ENCODE measurements around the gene HIVEP3. TPM values are rescaled to one million over a fixed set of nuclear protein-coding genes. Genes with fewer than 3 reads are reported as not detected.

Gene HIVEP3
- total RNA-seq, 2 experiments from 2014 or later = 25.3 to 26.2 TPM

DNA sequence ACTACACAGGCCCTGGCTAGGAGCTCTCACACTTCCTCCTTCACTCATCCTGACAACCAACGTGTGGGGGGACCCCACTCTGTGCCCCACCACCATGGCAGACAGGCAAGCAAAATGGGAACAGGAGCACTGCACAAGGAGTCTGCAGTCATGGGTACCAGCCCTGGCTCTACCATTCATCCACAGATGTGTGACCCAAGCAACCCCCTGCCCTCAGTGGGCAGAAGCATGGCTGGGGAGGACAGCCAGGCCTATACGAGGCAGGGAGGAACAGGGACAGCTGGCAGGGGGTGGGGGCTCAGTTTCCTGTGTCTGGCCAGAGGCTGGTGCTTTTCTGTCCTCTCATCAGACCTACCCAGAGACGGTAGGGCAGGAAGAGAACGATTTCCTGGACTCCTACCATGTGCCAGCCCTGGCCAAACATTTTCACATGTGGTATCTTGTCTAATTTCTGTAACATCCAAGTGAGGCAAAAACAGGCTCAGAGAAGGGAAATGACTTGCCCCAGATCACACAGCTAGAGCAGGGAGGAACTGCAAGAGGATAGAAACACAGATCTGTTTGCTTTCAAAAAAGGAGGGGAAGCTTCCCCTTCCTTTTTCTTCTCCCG is 178.0 kb downstream of the HIVEP3 start:
- H3K27ac Mint-ChIP-seq = peak overlapping the region; percentile 92
- no peaks in the 10 kb centered on the region for H3K27me3 Mint-ChIP-seq
- no peaks in the 10 kb centered on the region for H3K36me3 Mint-ChIP-seq
- H3K9me3 Mint-ChIP-seq = no peaks in the 10 kb centered on the region
- ChIA-PET POLR2A (interaction anchor here (0.7 to 2.3 kb wide), 10 partner anchors 11 to 166 kb away, joined by 3 to 17 read pairs (median 4); no protein-coding TSS in a partner anchor), CTCF (no interaction called here)
- intact Hi-C loops (cut with micrococcal nuclease) = loop anchor here (1.0 to 5.0 kb wide), 3 partner anchors 66 to 177 kb away; partner anchors contain the start of gene HIVEP3
- peaks cover 90% of the 10 kb centered on the region for H3K4me1 Mint-ChIP-seq (ENCODE audit: low read depth)
- no peak overlapping the region for H3K4me3 Mint-ChIP-seq
- DNase-seq = peak; percentile 70

DNA sequence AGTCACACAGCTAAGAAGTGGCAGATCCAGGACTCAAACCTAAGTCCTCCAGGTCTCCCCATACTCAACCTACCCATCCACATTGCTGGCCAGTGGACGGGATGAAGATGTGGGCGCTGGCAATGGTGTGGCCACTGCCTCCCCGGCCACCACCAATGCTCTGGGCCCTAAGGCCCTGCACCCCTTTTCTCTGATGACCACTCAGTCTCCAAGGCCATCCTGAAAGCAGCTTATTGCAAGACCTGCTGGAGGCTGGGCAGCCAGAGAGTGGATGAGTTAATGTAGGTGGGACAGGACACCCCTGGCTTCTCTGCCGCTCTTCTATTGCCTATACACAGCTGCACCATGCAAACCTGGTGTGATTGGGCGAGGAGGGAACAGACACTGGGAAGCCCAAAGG is 178.7 kb downstream of the HIVEP3 start:
- POLR2A ChIA-PET = interaction anchor here (1.0 to 2.4 kb wide), 4 partner anchors 10 to 63 kb away, joined by 3 to 16 read pairs (median 4); no protein-coding TSS in a partner anchor
- Mint-ChIP-seq H3K27ac (peak overlapping the region; percentile 92), H3K9me3 (no peaks in the 10 kb centered on the region), H3K27me3 (no peaks in the 10 kb centered on the region), H3K4me1 (ENCODE audit: low read depth) (peaks cover 90% of the 10 kb centered on the region), H3K36me3 (no peaks in the 10 kb centered on the region), H3K4me3 (no peak overlapping the region)
- CTCF ChIA-PET = no interaction called here
- intact Hi-C loops (cut with micrococcal nuclease) = loop anchor here (5.0 kb wide), 1 partner anchor 177 kb away; the partner anchor contains the start of gene HIVEP3
- no peak for DNase-seq

DNA sequence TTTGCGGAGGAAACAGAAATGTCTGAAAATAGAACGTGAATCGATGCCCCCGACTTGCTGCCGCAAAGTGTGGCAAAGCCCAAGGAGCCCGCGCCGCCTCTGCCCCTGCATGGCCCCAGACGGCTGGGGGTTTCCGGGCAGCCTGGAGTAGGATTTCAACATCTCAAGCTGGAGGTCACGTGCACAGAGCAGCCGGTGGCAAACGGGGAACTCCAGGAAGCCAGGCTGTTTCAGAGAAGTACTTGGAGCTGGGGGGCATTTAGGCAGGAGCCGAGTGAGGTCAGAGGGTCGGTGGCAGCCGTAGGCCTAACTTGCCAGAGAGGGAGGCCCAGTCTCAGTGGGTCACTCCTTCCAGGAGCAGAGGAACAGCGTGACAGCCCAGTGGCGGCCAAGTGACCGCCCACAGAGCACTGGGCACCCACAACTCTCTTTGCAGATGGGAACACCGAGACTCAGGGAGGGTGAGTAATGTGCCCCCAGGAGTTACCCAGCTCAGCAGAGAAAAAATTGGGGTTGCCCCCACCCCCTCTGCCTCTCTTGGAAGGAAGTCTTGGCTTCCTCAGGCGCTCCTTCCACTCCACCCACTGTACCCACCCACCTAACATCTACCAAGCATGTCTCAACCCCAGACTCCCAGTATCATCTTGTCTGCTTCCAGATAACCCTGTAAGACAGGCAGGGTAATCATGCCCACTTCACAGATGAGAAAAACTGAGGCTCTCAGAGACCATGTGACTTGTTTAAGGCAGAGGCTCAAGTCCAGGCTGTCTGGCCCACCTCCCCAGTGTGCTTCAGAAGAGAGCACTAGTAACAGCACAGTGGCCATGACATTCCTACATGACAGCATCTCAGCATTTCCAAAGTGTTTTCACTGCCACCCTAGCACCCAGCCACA is 179.4 kb downstream of the HIVEP3 start:
- Mint-ChIP-seq H3K27me3 (no peaks in the 10 kb centered on the region), H3K36me3 (no peaks in the 10 kb centered on the region), H3K4me3 (peak overlapping the region; percentile 66), H3K9me3 (no peaks in the 10 kb centered on the region), H3K4me1 (ENCODE audit: low read depth) (peaks cover 84% of the 10 kb centered on the region), H3K27ac (peak overlapping the region; percentile 92)
- intact Hi-C loops (cut with micrococcal nuclease) = loop anchor here (1.0 to 2.0 kb wide), 6 partner anchors 11 to 100 kb away; no protein-coding TSS in a partner anchor
- ChIA-PET POLR2A (interaction anchor here (0.7 to 2.4 kb wide), 9 partner anchors 11 to 81 kb away, joined by 3 to 16 read pairs (median 5); no protein-coding TSS in a partner anchor), CTCF (interaction anchor here (0.7 to 2.1 kb wide), 9 partner anchors 12 to 434 kb away, joined by 3 to 7 read pairs (median 3); no protein-coding TSS in a partner anchor)
- DNase-seq = peak; percentile 95

DNA sequence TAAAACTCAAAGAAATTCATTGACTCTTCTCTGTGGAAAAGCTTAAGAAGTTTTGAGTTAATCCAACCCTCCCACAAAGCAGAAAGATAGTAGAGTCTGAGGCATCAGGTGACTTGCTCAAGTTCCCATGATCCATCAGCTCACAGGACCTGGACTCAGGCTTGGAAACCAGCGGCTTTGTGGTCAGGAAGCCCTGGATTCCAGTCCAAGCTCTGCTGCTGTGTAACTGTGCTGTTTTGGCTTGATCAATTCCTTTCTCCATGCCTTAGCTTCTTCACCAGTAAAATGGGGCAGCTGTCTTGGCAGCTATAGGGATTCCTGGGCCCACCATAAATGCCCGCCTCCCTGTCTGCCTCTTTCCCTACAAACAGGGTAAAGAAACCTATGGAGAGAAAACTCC is 180.2 kb downstream of the HIVEP3 start:
- H3K9me3 Mint-ChIP-seq = no peaks in the 10 kb centered on the region
- ChIA-PET CTCF (interaction anchor here (0.7 to 2.1 kb wide), 8 partner anchors 11 to 435 kb away, joined by 3 to 7 read pairs (median 3); no protein-coding TSS in a partner anchor), POLR2A (interaction anchor here (1.6 to 2.4 kb wide), 5 partner anchors 10 to 76 kb away, joined by 4 to 16 read pairs (median 8); no protein-coding TSS in a partner anchor)
- no peaks in the 10 kb centered on the region for H3K36me3 Mint-ChIP-seq
- peak overlapping the region; percentile 66 for H3K4me3 Mint-ChIP-seq
- H3K27ac Mint-ChIP-seq = peak overlapping the region; percentile 92
- intact Hi-C loops (cut with micrococcal nuclease) = loop anchor here (2.0 kb wide), 2 partner anchors 18 to 78 kb away; no protein-coding TSS in a partner anchor
- DNase-seq = no peak
- no peaks in the 10 kb centered on the region for H3K27me3 Mint-ChIP-seq
- peaks cover 75% of the 10 kb centered on the region for H3K4me1 Mint-ChIP-seq (ENCODE audit: low read depth)

DNA sequence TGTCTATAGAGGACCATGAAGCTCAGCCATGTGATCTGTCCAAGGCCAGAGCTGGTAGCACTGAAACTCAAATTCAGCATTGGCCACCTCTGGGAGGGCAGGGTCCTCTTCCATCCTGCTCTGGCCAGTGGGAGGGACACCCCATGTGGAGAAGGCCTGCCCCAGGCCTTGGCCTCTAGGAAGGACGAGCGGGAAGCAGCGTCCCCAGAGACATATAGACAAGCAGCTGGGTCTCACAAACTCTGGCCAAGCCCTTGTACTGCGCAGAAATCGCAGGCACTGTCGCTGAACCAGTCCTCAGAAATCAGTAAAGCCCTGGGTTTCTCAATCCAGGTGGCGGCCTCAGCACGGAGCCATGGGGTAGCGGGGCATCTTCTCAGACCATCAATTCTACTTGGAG is 180.7 kb downstream of the HIVEP3 start:
- Mint-ChIP-seq H3K4me1 (ENCODE audit: low read depth) (peaks cover 71% of the 10 kb centered on the region), H3K27ac (peak overlapping the region; percentile 92), H3K9me3 (no peaks in the 10 kb centered on the region), H3K36me3 (no peaks in the 10 kb centered on the region), H3K4me3 (peak overlapping the region; percentile 66), H3K27me3 (no peaks in the 10 kb centered on the region)
- ChIA-PET POLR2A (interaction anchor here (1.6 to 2.4 kb wide), 5 partner anchors 9 to 75 kb away, joined by 4 to 16 read pairs (median 8); no protein-coding TSS in a partner anchor), CTCF (interaction anchor here (0.5 to 2.1 kb wide), 5 partner anchors 11 to 154 kb away, joined by 3 to 7 read pairs (median 3); no protein-coding TSS in a partner anchor)
- intact Hi-C loops (cut with micrococcal nuclease) = loop anchor here (2.0 kb wide), 2 partner anchors 17 to 77 kb away; no protein-coding TSS in a partner anchor
- DNase-seq = no peak

DNA sequence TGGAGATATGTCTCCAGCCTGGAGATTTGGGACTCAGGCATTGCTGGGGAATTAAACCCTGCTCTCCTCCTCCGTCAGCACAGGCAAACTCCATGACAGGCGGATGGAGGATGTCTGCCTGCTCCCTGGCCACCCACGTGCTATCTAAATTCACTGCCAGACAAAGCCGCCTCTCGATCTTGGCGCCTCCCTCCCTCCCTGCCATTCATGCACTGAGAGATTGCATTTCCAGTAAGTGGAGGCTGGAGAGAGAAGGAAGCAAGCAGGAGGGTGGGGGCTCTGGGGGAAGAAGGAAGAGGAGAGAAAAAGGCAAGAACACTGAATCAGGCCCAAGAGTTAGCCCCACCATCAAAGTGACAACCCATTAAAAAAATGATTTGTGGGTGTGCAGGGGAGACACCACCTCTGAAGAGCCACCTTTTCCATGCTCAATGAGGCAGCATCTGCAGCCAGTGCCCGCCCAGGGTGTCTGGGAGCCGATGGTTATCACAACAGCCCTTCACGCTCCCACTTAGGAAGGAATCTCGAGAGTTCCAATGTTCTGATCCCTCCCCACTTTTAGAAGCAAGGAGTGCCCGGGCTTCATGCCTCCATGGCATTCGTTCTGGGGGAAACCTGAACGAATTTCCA is 183.0 kb downstream of the HIVEP3 start:
- no peaks in the 10 kb centered on the region for H3K36me3 Mint-ChIP-seq
- POLR2A ChIA-PET = no interaction called here
- H3K9me3 Mint-ChIP-seq = no peaks in the 10 kb centered on the region
- CTCF ChIA-PET = no interaction called here
- H3K27ac Mint-ChIP-seq = no peak overlapping the region
- no peak for DNase-seq
- no peak overlapping the region for H3K4me3 Mint-ChIP-seq
- no peaks in the 10 kb centered on the region for H3K27me3 Mint-ChIP-seq
- intact Hi-C loops (cut with micrococcal nuclease) = no loop called here
- H3K4me1 Mint-ChIP-seq (ENCODE audit: low read depth) = peaks cover 48% of the 10 kb centered on the region

DNA sequence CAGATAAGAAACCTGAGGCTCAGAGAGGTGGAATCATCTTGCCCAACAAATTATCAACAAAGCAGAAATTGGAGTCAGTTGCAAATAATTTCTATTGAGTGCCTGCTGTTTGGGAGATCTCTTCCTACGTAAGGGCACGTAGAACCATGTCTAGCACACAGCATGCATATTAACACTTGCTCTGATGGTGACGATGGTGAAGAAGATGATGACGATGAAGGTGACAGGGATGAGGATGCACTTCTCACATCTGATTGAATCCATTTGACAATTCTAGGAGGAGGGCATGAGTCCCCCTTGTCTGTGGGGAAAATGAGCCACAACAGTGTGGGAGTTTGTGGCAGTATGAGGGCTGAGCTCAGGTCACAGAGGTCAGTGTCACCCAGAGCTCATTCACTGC is 183.6 kb downstream of the HIVEP3 start:
- peaks cover 42% of the 10 kb centered on the region for H3K4me1 Mint-ChIP-seq (ENCODE audit: low read depth)
- H3K9me3 Mint-ChIP-seq = no peaks in the 10 kb centered on the region
- no peak overlapping the region for H3K27ac Mint-ChIP-seq
- intact Hi-C loops (cut with micrococcal nuclease) = no loop called here
- H3K36me3 Mint-ChIP-seq = no peaks in the 10 kb centered on the region
- no peak overlapping the region for H3K4me3 Mint-ChIP-seq
- H3K27me3 Mint-ChIP-seq = no peaks in the 10 kb centered on the region
- no peak for DNase-seq
- ChIA-PET CTCF (no interaction called here), POLR2A (no interaction called here)

DNA sequence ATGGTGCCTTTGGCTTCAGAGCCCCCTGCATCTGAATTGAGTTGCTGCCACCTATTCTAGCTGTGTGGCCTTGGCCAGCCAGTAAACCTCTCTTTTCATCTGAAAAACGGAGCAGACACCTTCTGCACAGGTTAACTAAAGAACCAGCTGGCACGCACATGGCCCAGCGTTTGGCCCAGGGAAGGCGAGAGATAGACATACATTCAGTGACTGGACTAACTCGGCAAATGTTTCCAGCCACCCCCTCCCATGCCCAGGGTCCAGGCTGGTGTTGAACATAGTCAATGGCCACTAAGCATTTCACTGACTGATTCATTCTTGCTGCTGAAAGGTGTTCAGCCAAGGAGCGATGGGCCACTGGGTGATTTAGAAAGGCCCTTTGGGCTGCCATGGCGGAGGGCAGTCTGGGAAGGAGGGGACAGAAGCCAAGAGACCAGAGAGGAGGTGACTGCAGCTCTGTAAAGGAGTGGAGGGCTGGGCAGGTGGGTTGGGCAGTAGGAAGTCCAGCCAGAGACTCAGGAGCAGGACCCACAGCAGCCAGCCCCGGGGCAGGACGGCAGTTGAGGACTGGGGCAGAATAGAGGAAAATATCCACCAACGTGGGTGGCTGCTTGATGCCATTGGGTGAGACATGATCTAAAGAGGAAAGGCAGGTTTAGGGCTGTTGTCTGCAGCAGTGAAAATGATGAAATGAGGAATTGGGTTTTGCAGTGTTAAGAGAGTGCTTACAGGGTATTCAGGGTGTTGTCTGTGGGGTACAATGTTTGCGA is 184.3 kb downstream of the HIVEP3 start:
- CTCF ChIA-PET = no interaction called here
- H3K27me3 Mint-ChIP-seq = no peaks in the 10 kb centered on the region
- H3K9me3 Mint-ChIP-seq = no peaks in the 10 kb centered on the region
- H3K36me3 Mint-ChIP-seq = no peaks in the 10 kb centered on the region
- intact Hi-C loops (cut with micrococcal nuclease) = no loop called here
- DNase-seq = no peak
- H3K4me3 Mint-ChIP-seq = no peak overlapping the region
- POLR2A ChIA-PET = no interaction called here
- peaks cover 39% of the 10 kb centered on the region for H3K4me1 Mint-ChIP-seq (ENCODE audit: low read depth)
- H3K27ac Mint-ChIP-seq = no peak overlapping the region

DNA sequence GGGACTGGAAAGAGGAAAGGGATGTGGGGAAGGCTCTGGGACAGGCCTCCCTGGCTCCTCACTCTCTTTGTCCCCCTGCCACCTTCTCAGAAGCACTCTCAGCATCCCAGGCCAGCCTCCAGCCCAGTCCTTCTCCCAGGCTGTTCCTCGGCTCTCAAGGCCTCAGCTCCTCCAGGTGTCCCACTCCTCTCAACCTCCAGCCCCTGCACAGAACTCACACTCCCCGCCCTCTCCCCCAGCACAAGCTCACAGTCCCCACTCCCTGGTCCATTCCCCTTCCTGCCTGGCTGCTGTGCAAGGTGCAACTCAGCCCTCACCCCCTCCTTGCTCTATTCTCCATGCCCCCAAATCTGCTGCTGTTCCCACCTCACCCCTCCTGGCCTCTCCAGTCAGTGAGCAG is 185.0 kb downstream of the HIVEP3 start:
- H3K4me3 Mint-ChIP-seq = no peak overlapping the region
- POLR2A ChIA-PET = interaction anchor here (0.9 kb wide), 1 partner anchor 71 kb away, joined by 3 read pairs; no protein-coding TSS in a partner anchor

DNA sequence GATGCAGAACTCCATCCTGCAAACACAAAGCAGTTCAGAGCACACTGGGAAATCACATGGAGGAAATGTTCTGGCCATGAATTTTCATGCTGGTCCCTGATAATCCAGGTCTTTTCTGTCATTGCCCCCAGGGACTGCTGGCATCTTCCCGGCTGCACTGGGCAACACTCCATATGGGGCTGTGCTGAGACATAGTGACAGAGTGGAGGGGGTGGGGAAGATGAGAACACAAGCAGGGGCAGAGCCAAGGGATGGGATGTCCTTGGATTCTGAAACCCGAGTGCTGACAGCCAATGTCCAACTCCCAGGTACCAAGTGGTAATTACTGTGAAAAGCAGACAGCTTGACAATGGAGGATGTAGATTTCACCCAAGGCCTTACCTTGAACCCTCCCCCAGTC is 185.7 kb downstream of the HIVEP3 start:
- H3K36me3 Mint-ChIP-seq = no peaks in the 10 kb centered on the region
- no peaks in the 10 kb centered on the region for H3K27me3 Mint-ChIP-seq
- H3K9me3 Mint-ChIP-seq = no peaks in the 10 kb centered on the region
- DNase-seq = no peak
- CTCF ChIA-PET = no interaction called here
- intact Hi-C loops (cut with micrococcal nuclease) = no loop called here
- H3K4me3 Mint-ChIP-seq = no peak overlapping the region
- H3K27ac Mint-ChIP-seq = no peak overlapping the region
- POLR2A ChIA-PET = interaction anchor here (0.9 kb wide), 1 partner anchor 71 kb away, joined by 3 read pairs; no protein-coding TSS in a partner anchor
- peaks cover 39% of the 10 kb centered on the region for H3K4me1 Mint-ChIP-seq (ENCODE audit: low read depth)

More for the DNA sequence above, 185.0 kb downstream of the HIVEP3 start:
- no peak overlapping the region for H3K27ac Mint-ChIP-seq
- intact Hi-C loops (cut with micrococcal nuclease) = no loop called here
- no peaks in the 10 kb centered on the region for H3K27me3 Mint-ChIP-seq
- CTCF ChIA-PET = no interaction called here
- H3K9me3 Mint-ChIP-seq = no peaks in the 10 kb centered on the region
- no peak for DNase-seq
- H3K36me3 Mint-ChIP-seq = no peaks in the 10 kb centered on the region
- peaks cover 39% of the 10 kb centered on the region for H3K4me1 Mint-ChIP-seq (ENCODE audit: low read depth)

DNA sequence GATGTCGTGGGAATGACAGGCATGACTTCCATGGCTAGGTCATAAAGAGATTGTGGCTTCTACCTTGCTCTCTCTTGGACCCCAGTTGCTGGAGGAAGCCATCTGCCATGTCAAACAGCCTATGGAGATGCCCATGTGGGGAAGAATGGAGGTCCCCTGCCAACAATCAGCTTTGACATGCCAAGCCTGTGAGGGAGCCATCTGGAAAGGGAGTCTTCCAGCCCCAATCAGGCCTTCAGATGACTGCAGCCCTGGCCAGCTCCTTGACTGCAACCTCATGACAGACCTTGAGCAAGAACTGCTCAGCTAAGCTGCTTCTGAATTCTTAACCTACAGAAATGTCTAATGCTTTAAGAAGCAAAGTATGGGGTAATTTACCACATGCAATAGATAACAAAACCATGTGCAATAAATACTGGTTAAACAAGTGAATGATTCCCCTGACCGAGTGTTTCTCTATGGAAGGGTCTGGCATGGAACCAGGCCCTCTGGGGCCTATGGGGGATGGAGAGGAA is 187.1 kb downstream of the HIVEP3 start:
- DNase-seq = no peak
- Mint-ChIP-seq H3K4me1 (ENCODE audit: low read depth) (peaks cover 41% of the 10 kb centered on the region), H3K36me3 (no peaks in the 10 kb centered on the region), H3K4me3 (no peak overlapping the region), H3K27ac (no peak overlapping the region), H3K9me3 (no peaks in the 10 kb centered on the region), H3K27me3 (no peaks in the 10 kb centered on the region)
- intact Hi-C loops (cut with micrococcal nuclease) = no loop called here
- ChIA-PET POLR2A (no interaction called here), CTCF (no interaction called here)

Data from activated CD4-positive, alpha-beta memory T cell treated with anti-CD3 and anti-CD28 coated beads for 36 hours (primary cell).